ENCODE data around the gene PARD3.

DNA sequence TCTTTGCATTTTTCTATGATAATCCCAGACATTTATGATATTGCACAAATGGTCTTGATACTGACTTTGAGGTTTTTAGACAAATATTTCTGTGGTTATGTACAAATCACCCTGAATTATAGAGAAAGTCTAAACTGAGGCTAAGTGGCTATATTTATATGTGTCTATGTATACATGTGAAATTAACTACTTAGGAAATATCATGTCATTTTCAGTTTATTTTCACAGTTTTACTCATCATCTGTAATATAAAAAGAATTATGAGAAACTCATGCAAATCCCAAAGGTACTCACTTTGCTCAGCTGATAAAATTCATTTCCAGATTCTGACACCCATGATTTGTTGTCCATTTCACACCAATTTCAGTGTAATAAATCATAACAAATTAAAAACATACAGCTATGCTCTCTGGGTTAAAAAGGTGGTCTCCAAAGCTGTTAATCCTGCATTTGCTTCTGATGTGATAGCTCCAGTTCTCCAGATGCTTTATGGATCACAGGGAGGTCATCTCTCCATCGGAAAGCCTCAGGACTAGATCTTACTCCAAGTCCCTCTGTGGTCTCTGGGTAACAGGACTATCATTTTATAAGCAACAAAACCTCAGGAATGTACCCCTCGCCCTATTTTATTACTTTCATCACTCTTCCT is 673.9 kb downstream of the PARD3 start:
- TF ChIP-seq, protein P1, sequence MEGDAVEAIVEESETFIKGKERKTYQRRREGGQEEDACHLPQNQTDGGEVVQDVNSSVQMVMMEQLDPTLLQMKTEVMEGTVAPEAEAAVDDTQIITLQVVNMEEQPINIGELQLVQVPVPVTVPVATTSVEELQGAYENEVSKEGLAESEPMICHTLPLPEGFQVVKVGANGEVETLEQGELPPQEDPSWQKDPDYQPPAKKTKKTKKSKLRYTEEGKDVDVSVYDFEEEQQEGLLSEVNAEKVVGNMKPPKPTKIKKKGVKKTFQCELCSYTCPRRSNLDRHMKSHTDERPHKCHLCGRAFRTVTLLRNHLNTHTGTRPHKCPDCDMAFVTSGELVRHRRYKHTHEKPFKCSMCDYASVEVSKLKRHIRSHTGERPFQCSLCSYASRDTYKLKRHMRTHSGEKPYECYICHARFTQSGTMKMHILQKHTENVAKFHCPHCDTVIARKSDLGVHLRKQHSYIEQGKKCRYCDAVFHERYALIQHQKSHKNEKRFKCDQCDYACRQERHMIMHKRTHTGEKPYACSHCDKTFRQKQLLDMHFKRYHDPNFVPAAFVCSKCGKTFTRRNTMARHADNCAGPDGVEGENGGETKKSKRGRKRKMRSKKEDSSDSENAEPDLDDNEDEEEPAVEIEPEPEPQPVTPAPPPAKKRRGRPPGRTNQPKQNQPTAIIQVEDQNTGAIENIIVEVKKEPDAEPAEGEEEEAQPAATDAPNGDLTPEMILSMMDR (IDR thresholded peaks at IDR 0.05; ENCODE audit: poor library complexity), result no peak
- no peak for TF ChIP-seq EZH2 (IDR thresholded peaks at IDR 0.05; ENCODE audit: borderline replicate concordance)
